ENCODE data around the gene GABRB1. TPM values are rescaled to one million over a fixed set of nuclear protein-coding genes. Genes with fewer than 3 reads are reported as not detected.

GABRB1 gene
- 1.3 and 1.9 TPM in 2 replicates for total RNA-seq (2014; rRNA removed; shearing (Covaris generic); ENCODE audit: low replicate concordance)

DNA sequence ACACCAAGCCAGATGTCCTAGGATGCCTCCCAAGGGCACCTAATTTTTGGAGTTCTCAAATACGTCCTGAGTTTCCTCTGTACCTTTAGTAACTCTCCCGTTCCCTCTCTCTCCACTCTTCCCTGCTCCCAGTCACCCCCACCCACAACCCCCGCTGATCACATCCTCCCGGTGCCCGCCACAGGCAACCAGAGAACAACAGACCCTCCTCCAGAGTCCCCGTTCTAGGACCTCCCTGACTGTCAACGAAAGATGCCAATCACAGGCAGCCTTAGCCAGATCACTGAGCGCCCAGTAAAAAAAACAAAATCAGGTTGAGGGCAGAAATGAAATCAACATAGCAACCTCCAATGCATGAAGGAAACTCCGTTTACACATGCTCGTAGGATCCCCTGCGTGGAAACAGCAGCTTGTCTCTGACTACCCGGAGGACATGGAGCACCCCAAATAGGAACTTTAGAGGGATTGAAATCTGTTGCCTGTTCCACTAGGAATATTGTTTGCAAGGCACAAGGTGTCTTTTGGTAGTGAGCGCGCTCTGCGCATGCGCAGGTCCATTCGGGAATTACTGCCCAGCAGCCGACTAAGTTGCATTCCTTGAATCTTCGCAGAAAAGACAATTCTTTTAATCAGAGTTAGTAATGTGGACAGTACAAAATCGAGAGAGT, at the start of gene GABRB1:
GABRB1 (plus strand) TSS at position 557 of the 668 bp plus-strand sequence.
- in situ Hi-C loops (cut with HindIII; ENCODE audit: low pct_unique_long_range_greater_than_20kb, low sequenced_read_pairs): no loop called here
- DNase-seq (ENCODE audit: low read depth): no peak

DNA sequence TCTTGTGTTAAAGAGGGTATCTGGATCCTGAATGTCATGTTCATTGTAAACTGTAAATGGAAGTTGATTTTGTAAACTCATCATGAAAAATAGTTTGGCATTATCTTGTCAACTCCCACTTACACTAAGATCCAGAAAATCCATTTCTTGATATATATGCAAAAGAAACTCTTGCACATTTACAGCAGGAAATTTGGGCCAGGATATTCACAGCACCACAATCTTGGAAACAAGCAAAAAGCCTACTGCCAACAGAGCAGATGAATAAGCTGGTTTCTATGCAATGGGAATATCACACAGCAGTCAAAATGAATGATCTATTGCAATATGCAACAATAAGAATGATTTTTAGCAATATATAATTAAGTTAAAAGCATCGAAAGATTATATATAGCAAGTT, 46.6 kb upstream of the GABRB1 start:
- in situ Hi-C loops (cut with HindIII; ENCODE audit: low pct_unique_long_range_greater_than_20kb, low sequenced_read_pairs): no loop called here
- DNase-seq (ENCODE audit: low read depth): no peak

DNA sequence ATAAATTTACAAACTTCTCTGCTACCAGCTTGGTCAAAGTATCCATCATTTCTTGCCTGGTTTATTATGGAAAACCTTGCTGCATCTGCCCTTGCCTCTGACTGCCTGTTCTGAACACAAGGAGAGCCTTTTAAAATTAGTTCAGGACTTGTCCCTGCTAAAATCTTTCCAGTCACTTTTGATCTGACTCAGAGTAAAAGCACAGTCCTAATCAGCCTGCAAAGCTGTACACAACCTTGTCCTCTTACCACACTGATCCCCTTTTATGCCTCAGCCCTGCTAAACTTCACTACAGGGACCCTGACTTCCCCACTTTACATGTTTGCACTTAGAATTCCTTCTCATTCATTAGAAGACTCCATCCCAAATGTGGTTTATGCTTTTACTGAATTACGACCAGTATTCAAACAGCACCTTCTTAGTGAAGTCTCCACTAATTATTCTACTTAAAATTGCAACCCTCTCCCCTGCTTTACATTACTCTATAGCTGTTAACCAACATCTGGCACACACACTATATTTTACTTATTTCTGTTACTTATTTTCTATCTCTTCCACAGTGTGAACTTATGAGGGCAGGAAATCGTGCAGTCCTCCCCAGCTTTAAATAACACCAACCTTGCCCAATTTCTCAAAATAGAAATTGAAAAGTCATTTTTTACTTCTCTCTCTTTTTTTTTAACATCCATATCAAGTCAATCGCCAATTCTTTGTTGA, 44.3 kb upstream of the GABRB1 start:
- in situ Hi-C loops (cut with HindIII; ENCODE audit: low pct_unique_long_range_greater_than_20kb, low sequenced_read_pairs): no loop called here
- no peak for DNase-seq (ENCODE audit: low read depth)

DNA sequence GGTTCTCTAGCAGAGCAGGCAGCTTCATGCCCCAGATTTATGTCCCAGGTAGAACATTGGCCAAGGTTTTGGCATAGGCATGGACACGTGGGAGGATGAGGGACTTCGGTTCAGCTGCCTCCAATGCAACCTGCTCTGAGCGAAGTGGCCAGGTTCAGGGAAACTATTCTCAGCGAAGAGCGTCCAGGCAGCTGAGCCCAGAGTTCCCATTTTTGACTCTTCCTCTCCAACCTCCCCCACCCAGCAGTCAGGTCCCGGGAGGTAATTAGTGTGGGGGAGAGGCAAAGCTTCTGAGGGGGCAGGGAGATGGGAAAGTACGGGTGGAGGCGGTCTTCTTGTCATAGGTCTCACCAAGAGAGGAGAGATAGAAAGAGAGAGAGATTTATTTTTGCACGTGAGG, 39.0 kb upstream of the GABRB1 start:
- DNase-seq (ENCODE audit: low read depth): no peak
- in situ Hi-C loops (cut with HindIII; ENCODE audit: low pct_unique_long_range_greater_than_20kb, low sequenced_read_pairs): no loop called here

- no peak for DNase-seq (ENCODE audit: low read depth)
- in situ Hi-C loops (cut with HindIII; ENCODE audit: low pct_unique_long_range_greater_than_20kb, low sequenced_read_pairs): no loop called here
Observed at GRCh38 chr4:46993075-46994006, 38.0 kb upstream of the GABRB1 start, which contains the start of gene GABRA4. Gene GABRA4 (minus strand): TSS chr4:46993581. CDS start chr4:46993424, 157 bp downstream.

DNA sequence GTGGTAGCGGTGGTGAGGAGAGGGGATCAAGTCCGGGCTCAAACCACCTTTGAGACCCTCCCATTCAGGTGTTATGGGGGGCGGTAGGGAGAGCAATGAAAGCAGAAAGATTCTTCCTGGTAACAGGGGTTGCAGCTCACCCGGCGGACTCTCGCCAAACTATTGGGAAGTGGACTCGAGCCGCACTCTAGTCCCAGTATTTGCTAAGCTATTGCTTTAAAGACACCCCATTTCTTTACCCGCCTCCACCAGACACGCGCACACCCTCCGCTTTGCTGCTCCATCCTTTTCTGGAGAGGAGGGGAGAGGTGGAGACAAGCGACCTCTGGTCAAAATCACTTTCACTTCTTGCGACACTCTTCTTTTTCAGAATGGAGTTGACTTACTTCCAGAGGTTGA, 37.4 kb upstream of the GABRB1 start:
- no peak for DNase-seq (ENCODE audit: low read depth)
- in situ Hi-C loops (cut with HindIII; ENCODE audit: low pct_unique_long_range_greater_than_20kb, low sequenced_read_pairs): no loop called here

DNA sequence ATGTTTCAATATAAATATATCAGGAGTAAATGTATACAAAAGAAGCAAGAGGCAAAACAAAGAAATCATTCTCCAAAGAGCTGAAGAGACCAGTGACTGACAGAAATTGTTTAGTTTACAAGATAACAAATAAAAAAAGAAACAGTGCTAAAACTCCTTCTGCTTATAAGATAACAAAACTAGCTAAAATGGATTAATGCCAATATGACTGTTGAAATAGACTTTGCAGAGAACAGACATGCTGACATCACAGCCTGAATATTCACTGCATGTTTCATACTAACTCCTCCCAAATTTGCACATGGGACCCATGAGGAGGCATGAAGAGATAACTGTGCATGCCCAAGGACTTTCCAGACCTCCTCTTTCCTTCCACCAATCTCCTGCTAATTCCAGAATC, 31.8 kb upstream of the GABRB1 start:
- in situ Hi-C loops (cut with HindIII; ENCODE audit: low pct_unique_long_range_greater_than_20kb, low sequenced_read_pairs): no loop called here
- DNase-seq (ENCODE audit: low read depth): no peak

GRCh38 chr4:47000406-47000805, 31.0 kb upstream of the GABRB1 start:
- in situ Hi-C loops (cut with HindIII; ENCODE audit: low pct_unique_long_range_greater_than_20kb, low sequenced_read_pairs): no loop called here

DNA sequence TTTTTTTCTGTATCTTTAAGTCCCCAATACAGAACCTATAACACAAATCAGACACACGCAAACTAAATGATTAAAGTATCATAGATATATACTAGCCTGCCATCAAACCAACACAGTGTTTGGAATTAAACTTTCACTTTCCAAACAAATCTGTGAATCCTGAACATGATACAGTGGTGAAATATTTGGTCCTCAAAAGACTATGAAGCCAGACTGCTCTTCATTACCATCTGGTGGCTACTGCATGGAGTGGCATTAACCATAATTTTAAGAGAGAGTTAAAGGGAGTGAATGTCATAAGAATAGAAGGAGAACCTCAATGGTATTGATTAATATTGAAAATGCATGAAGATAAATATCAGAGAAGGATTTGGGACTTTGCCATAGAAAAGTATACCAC, 28.8 kb upstream of the GABRB1 start:
- in situ Hi-C loops (cut with HindIII; ENCODE audit: low pct_unique_long_range_greater_than_20kb, low sequenced_read_pairs): no loop called here
- DNase-seq (ENCODE audit: low read depth): no peak

More at GRCh38 chr4:47000406-47000805, 31.0 kb upstream of the GABRB1 start:
- no peak for DNase-seq (ENCODE audit: low read depth)

GRCh38 chr4:47010347-47010911, 20.9 kb upstream of the GABRB1 start:
- no peak for DNase-seq (ENCODE audit: low read depth)
- in situ Hi-C loops (cut with HindIII; ENCODE audit: low pct_unique_long_range_greater_than_20kb, low sequenced_read_pairs): no loop called here

GRCh38 chr4:47010912-47011446, 20.4 kb upstream of the GABRB1 start:
- in situ Hi-C loops (cut with HindIII; ENCODE audit: low pct_unique_long_range_greater_than_20kb, low sequenced_read_pairs): no loop called here
- no peak for DNase-seq (ENCODE audit: low read depth)

- peak; percentile 18 for DNase-seq (ENCODE audit: low read depth)
- in situ Hi-C loops (cut with HindIII; ENCODE audit: low pct_unique_long_range_greater_than_20kb, low sequenced_read_pairs): no loop called here
Observed at GRCh38 chr4:47012676-47013075, 18.7 kb upstream of the GABRB1 start.

DNA sequence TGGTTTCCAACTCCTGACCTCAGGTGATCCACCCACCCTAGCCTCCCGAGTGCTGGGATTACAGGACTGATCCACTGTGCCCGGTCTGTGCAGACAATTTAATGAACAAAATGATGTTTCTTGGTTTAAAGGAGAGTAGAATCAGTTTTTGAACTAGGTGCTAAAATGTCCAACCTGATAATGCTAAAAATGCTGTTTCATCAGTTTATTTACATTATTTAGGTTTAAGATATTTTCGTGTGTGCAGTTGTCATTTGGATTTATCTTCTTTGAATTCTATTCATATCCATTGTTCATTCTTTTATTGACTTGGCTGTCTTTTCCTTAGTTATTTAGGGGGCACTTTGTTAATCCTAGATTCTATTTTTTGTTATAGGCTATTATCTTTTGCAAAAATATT, 18.0 kb upstream of the GABRB1 start:
- in situ Hi-C loops (cut with HindIII; ENCODE audit: low pct_unique_long_range_greater_than_20kb, low sequenced_read_pairs): no loop called here
- no peak for DNase-seq (ENCODE audit: low read depth)

GRCh38 chr4:47017081-47017480, 14.3 kb upstream of the GABRB1 start:
- DNase-seq (ENCODE audit: low read depth): no peak
- in situ Hi-C loops (cut with HindIII; ENCODE audit: low pct_unique_long_range_greater_than_20kb, low sequenced_read_pairs): no loop called here

DNA sequence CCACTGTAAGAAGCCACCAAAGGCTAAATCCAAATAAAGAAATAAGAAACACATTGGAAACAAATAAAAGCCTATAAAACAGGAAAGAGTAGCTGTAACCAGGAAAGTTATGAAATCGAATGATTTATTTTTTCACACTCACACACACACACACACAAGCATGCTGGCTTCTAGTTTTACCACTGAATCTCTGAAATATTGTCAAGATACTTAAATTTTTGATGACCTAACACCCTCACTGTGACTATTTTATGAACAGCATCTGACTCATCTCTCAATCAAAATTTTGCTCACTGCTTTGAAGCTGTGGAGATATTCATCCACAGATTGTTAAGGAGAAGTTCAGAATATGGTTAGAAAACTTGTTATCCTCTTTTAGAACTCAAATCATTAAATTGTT, 13.9 kb upstream of the GABRB1 start:
- in situ Hi-C loops (cut with HindIII; ENCODE audit: low pct_unique_long_range_greater_than_20kb, low sequenced_read_pairs): no loop called here
- no peak for DNase-seq (ENCODE audit: low read depth)

- DNase-seq (ENCODE audit: low read depth): peak; percentile 47
Observed at GRCh38 chr4:47031751-47032404, 511 bp downstream of the GABRB1 start.

DNA sequence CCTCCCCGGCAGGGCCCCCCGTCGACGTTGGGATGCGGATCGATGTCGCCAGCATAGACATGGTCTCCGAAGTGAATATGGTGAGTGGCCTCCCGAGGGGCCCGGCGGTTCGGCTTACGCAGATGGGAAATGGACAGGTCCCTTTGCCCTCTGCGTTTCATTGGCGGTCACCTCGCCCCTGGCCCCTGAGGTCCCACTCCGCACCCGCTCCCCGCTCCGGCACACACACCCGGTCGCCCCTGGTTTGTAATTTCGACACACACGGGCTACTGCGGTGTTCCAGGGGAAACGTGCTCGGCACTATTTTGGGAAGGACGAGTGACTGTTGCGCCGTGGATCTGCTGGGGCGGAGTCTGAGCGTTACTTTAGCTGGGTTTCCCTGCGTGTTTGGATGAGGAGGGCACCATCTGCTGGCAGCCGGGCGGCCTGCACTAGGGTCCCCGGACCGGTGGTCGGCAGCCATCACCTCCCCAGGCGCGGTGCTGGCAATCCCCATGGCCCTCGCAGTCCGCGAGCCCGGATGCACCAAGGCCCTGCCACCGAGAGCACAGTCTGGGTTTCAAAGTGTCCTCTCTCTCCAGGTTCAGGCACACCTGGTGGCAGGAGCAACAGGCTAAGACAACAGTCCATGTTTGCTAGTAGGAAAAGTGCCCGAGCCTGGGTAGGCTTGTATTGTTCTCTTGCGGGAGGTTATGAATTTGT, 1.2 kb downstream of the GABRB1 start:
- peak; percentile 64 for DNase-seq (ENCODE audit: low read depth)

More at GRCh38 chr4:47031751-47032404, 511 bp downstream of the GABRB1 start:
- in situ Hi-C loops (cut with HindIII; ENCODE audit: low pct_unique_long_range_greater_than_20kb, low sequenced_read_pairs): no loop called here

More for the DNA sequence above, 1.2 kb downstream of the GABRB1 start:
- in situ Hi-C loops (cut with HindIII; ENCODE audit: low pct_unique_long_range_greater_than_20kb, low sequenced_read_pairs): no loop called here

Measured in Caki2 (cell line).